ENCODE results near the gene S100A16.
"Not testable (repeated sequence)": the region's sequence is repeated elsewhere in the genome, so short reads cannot be mapped to it uniquely, and the experiment has no call there.

S100A16 gene

DNA sequence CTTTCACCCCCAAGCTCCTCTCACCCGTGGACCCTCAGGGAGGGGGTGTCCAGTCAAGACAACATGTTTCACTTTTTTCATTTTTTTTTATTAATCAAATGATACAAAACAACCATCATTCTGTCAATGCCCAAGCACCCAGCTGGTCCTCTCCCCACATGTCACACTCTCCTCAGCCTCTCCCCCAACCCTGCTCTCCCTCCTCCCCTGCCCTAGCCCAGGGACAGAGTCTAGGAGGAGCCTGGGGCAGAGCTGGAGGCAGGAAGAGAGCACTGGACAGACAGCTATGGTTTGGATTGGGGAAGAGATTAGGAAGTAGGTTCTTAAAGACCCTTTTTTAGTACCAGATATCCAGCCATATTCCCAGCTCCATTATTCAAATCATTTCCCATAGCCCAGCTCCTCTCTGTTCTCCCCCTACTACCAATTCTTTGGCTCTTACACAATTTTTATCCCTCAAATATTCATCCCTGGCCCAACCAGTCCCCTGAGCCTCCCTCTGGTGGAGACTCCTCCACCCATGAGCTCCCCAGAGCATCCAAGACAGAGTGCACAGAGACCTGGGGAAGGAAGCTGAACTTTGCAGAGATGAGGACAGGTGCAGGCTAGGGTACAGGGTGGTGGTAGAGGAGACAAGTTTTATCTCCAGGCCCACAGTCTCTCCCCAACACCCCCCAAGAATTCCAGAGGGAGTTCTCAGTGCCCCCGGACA lies 1.4 kb upstream of the S100A16 start:
- no peak for FAIRE-seq

DNA sequence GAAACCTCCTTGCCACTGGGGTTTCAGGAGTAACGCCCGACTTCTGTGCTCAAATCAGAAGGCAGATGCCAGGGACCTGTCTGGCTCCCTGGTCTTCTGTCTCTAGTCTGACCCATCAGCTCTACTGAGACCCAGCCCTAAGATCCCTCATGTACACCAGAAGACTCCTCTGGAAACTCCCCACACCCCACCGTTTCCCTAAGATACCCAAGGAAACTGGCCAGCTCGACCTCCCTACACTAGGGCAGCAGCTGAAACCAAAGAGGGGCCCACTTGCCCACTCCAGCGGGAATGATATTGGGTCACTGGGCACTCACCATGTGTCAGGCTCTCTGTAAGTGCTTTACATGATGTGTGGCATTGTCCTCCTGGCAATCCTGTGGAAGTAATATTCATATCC lies 469 bp upstream of the S100A16 start:
- no peak for FAIRE-seq

DNA sequence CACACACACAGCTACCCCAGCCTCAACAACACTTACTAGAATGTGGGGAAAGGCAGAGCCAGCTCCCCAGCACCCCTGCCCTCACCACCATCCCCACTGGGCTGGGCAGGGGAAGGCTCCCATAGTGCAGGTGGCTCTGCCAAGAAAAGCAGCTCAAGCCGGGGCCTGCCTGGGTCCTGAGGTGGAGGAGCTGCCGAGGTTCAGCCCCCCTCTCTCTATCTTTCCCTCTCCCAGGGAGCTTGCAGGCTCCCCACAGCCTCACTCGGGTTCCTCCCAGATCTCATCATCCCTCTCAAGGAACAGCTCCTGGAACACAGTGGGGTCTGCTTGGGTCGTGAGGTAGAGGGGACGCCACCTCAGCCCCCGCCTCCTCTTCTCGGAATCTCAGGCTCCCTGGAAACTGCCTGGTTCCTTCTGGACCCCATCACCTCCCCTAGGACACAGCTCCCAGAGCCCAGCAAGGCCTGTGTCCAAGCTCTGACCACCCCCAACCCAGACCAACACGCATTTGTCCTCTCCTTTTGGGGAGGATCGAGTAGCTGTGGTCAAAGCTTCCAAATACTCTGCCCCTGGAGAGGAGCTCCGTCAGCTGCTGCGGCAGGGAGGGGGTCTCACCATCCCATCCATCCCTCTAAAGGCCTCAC lies 704 bp downstream of the S100A16 start:
- no peak for FAIRE-seq

DNA sequence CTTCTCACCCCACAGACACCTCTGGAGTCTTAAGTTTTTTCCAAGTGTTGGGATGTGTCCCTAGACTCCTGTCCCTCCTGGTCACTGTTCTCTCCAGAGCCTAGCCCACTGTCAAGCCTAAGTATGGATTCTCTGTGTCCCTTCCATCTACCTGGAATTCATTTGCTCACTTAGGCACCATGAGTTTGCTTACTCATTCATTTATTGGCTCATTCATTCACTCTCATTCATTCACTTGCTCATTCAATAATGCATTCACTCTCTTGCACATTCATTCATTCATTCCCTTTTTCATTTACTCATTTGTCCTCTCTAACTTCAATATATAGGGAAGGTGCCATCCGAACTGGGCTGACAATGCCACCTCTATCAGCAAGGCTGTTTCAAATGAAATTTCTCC lies 1.6 kb downstream of the S100A16 start:
- FAIRE-seq, result no peak

DNA sequence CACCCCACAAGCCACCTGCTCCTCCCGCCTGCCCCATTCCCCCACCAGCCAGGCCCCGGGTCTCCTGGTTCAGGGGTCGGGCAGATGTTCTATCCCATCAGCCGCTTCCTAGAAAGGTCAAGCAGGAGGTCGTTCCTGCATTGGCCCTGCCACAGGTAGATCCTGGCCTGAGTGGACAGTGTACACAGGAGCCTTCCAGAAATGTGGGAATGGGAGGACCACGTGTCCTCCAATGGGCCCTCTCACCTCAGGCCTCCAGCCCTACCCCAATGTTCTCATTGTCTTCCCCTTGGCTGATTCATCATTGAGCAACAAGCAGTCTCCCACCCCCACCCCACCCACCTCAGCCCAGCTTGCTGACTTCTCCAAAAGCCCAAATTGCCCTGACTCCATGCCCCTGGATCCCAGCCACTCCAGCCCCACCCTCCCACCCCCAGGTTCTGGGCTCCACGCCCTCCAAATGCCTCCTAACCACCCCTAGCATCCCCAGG lies 2.1 kb downstream of the S100A16 start:
- FAIRE-seq, result no peak

DNA sequence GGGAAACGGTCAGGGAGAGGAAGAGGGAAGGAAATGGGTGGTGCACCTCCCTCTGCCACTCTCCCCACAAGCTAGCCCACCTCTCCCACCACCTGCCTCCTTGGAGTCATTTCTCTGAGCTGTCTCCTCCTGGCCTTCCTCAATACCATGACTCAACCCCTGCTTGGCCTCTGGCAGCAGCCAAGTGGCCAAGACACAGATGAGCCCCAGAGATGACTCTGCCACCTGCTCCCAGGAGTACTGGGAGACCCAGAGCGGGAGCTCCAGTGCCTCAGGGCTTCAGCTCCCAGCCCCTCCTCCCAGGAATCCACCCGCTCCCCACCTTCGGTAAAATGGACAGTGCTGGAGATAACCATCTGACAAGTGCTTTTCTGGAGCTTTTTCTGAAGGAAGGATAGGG lies 2.6 kb downstream of the S100A16 start:
- FAIRE-seq, result no peak

DNA sequence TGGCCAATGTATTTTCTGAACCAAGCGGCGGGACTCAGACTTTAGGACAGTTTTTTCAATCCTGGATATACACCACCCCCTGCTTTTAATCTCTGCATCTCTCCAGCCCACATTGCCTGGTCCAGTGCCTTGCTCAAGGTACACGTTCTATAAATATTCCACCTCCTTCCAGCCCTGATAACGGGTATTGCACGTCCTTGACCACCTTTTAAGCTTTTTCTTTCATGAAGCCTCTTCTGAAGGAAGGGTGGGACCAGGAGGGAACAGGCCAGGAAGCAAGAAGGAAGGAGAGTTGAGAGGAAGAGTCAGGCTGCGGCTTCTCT lies 3.4 kb downstream of the S100A16 start:
- no peak for FAIRE-seq

DNA sequence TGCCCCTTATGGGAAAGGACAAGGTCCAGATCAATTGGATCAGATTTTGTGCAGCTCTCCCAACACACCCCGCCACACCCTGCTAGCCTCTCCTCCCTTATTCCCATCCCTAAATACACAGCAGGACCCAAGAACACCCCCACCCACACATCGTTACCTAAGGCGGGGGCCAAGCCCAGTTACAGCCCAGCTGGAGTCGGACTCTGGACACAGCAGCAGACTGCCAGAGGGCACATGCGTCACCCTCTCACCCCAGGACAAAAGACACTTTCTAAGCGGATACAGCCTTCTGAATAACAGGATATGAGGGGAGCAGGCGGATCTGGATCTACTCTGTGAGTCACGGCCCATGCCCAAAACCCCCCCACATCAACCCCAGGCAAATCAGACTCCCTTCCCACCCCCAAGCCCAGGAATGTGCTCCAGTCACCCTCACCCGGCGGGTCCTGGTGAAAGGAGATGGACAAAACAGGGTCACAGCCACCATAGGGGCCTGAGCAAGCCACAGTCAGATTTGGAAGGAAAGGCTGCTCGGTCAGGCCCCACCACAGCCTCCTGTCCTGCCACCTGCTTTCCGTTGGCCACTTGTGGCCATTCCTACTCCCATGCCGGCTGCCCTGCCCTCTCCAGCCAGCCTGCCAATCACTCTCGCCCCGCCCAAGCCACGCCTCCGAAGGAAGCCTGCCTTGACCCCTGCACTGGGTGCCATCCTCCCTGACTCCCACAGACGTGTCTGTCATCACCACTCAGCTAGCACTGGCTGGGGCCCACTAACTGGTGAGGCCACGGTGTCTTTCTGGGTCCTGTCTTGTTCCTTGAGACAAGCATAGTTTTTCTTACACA lies 4.0 kb downstream of the S100A16 start:
- no peak for FAIRE-seq

DNA sequence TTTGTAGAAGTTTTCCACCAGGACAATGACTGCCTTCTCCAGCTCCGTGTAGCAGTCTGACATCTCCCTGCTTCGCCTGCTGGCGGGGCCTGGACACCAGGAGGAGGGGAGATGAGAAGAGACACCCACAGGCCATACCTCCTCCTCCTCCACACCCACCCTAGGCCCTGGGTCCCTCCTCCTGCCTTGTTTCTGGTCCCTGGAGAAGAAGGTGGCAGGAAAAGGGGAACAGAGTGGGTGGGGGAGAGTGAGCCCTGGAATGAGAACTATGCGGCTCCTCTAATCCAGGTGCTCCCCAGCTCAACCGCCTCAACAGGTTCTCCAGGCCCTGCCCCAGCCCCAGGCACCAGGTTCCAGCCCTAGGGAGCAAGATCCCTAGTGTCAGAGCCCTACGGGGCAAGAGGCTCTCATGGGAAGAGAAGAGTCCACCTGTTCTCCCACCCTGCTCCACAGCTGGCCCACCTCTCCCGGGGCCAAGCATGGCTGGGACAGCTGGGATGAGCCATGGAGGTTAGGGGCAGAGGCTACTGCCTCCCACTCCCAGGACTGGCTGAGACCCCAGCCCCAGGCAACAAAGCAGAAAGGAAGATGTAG lies 4.8 kb downstream of the S100A16 start:
- FAIRE-seq, result no peak

DNA sequence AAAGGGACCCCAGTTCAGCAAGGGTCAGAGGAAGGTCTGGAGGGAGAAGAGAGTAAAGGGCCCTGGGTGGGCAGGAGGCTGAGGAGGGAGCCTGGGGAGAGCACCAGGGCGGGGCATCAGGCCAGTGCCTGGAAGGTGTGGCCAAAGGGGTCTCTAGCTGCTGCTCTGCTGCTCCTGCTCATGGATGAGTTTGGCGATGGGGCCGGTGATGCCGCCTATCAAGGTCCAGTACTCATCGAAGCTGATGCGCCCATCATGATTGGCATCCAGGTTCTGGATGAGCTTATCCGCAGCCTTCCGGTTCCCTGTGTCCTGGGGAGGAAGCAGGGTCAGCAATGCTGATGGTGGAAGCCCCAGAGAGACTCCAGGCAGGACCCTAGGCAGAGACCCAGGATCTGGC lies 5.6 kb downstream of the S100A16 start:
- FAIRE-seq, result no peak

DNA sequence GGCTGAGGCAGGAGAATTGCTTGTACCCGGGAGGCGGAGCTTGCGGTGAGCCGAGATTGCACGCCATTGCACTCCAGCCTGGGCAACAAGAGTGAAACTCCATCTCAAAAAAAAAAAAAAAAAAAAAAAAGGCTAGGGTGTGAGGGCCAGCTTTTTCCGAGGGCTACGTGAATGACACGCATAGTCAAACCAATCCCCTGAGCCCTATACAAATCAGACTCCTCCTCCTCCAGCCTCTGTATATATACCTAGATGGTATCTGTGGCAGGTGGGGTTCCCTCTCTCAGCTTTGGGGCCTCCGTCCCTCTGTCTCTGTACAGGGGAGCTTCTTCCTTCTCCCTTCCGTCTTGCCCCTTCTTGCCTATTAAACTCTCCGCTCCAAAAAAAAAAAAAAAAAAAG lies 6.7 kb downstream of the S100A16 start:
- no peak for FAIRE-seq

DNA sequence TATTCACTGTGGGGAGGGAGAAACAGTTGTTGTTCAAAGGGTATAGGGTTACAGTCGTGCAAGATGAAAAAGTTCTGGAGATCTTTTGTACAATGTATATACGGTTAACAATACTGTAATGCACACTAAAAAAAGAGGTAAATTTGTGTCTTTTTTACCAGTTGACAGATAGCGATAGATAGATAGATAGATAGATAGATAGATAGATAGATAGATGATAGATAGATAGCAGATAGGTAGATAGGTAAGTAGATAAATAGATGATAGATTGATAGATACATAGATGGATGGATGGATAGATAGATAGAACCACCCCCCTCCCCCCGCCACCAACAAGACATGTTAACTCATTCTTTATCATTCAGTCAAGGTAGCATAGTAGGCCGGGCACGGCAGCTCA lies 10.2 kb downstream of the S100A16 start:
- no peak for FAIRE-seq

DNA sequence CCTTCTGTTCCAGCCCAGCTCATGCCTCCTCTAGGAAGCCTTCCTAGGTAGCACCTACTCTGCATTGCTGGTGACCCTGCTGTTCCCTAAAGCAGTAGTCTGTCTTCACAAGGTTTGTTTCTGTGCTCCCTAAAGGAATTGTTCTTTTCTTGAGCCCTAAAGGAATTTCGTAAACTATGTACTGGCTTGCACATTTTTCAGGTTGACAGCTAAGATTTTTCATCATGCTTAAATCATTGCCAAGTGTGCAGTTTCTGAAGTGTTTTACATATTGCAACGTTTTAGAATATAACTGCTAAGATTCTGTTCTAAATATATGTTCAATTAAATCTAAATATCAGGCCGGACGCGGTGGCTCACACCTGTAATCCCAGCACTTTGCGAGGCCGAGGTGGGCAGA lies 13.1 kb downstream of the S100A16 start:
- no peak for FAIRE-seq

DNA sequence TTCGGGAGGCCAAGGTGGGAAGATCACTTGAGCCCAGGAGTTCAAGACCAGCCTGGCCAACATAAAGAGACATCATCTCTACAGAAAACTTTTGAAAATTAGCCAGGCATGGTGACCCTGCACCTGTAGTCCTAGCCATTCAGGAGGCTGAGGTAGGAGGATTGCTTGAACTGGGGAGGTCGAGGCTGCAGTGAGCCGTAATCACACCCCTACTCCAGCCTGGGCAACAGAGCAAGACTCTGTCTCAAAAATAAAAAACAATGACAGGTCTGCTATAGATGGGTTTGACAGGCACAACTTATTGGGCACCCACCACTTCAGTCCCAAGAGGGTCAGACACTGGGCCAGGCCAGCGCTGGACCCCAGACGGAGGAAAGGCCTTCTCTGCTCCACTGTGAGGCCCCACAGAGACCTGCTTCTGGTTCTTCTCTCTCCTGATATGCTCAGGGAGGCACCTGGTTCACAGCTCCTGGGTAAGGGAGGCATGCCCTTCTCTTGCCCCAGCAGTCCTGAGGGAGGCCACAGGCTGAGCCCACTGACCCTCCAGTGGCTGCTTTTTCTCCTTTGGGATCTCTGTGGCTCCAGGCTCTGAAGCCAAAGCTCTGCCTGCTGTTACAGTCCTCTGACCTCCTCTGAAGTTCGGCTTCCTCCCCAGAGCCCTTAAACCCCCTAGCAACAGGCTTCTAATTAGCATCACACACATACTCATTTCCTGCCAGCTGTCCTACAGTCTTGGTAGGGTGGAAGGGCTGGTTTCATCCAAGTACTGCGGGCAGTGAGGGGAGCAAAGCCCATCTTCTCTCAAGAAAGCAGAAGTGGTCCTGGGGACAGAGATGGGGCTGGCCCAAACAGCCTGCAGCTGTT lies 14.4 kb downstream of the S100A16 start:
- FAIRE-seq, result no peak

DNA sequence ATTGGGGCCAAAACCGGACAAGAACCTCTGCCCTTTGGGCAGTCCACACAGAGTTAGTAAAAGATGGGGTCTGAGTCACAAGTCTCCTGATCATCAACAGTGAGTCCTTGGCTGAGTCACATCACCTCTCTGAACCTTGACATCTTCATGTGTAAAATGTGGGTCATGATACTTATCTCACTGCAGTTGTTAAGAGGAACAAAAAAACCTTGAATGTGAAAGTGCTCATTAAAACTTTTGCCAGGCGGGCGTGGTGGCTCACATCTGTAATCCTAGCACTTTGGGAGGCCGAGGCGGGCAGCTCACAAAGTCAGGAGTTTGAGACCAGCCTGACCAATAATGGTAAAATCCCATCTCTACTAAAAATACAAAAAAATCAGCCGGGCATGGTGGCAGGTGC lies 15.7 kb downstream of the S100A16 start:
- FAIRE-seq, result no peak

DNA sequence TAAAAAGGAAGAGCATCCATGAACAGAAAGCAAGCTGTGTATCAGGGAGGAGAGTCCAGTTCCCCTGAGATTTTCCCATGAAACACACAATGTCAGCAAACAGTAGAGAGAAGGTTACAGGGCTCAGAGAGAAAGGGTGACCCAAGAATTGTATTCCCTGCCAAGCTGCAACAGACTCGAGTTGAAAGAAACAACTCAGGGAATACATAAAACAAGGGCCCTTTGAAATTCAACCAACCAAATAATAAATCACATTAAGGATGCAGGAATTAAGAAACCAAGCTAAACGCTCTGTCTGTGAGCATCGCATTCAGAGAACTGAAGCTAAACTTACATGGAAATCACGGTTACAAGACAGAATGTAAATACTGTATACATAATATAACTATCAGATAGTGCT lies 20.2 kb downstream of the S100A16 start:
- FAIRE-seq, result no peak

DNA sequence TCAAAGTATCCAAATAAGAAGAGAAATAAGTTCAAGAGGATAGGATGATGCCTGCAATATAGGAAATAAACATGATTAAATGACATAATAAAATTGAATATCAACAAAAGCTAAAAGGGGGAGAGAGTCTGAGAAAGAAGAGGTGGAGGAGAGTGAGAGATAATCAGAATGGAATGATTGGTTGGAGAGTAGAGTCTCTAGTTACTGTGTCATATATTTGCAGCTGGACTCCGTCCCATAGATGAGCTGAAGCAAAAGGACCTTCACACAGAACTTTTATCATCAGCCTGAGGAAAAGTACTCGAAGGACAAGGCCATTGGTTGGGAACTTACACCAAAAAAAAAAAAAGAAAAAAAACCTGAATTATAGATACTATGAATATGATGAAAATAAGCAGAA lies 24.5 kb downstream of the S100A16 start:
- FAIRE-seq, result no peak

DNA sequence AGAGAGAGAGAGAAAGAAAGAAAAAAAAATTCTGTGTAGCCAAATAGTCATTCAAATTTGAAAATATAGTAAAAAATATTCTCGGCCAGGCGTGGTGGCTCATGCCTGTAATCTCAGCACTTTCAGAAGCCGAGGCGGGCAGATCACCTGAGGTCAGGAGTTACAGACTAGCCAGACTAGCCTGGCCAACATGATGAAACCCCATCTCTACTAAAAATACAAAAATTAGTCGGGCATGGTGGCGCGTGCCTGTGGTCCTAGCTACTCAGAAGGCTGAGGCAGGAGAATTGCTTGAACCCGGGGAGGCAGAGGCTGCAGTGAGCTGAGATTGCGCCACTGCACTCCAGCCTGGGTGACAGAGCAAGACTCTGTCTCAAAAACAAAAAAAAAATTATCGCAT lies 24.9 kb downstream of the S100A16 start:
- not testable (repeated sequence) for FAIRE-seq

DNA sequence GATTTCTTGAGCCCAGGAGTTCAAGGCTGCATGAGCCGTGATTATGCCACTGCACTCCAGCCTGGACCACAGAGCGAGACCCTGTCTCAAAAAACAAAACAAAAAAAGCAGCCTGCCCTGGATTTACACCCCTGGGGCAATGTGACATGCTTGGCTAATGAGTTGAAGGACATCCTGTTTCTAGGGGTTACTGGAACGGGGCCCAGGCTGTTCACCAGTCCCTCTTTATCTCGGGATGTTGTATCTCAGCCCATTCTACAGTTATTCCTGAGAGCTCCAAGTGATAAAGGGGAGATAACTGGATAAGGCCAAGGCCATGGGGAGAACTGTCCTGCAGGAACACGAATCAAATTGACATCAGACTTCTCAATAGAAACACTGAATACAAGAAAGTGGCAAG lies 25.6 kb downstream of the S100A16 start:
- FAIRE-seq, result no peak

DNA sequence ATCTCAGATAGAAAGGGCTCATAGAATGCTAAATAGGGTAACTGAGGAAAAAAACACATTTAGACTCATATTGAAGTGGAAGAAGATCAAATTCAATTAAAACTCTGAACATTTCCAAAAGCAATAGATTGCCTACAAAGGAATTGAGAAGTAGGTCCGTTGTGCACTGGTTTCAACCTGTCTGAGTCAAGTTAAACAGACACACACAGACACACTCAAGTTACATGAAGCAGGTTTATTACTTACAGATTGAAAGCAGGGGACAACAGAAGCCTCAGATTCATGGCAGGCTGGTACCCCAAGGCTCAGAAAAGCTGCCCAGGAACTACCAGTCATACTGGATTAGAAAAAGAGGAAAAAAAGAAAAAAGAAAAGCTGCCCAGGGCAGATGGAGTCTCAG lies 26.6 kb downstream of the S100A16 start:
- no peak for FAIRE-seq

DNA sequence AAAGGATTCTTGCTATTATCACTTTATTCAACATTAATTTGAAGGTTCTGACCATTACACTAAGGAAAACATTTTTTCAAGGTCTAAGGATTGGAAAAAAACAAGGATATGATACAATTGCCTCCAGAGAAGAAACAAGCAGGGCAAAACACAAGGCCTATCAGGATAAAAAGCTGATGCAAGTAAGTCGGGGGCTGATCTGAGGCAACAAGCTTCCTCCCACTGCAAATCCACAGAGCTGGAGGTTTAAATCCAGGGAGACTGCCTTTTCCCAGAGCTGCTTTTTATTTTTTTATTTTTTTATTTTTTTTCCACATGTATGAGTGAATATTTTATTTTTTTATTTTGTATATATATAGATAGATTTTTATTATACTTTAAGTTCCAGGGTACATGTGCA lies 27.9 kb downstream of the S100A16 start:
- no peak for FAIRE-seq

DNA sequence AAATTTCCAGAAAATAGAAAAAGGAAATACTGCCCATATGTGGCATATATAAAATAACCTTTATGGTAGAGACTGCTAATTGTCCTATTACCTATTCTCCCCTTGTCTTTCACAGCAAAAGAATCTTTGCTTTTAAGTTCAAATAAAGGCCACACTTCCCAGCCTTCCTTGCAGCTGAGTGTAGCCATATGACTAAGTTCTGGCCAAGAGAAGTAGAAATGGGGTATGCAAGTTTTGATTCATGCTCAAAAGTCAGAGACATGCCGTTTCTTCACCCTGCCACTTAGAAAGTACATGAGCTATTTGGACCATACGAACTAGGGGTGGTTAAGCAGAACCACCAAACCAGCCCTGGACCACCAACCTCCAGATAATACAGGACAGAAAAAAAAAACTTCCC lies 29.0 kb downstream of the S100A16 start:
- no peak for FAIRE-seq

DNA sequence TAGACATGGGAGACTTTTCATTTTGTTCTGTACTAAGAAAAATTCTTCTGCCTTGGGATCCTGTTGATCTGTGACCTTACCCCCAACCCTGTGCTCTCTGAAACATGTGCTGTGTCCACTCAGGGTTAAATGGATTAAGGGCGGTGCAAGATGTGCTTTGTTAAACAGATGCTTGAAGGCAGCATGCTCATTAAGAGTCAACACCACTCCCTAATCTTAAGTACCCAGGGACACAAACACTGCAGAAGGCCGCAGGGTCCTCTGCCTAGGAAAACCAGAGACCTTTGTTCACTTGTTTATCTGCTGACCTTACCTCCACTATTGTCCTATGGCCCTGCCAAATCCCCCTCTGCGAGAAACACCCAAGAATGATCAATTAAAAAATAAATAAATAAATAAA lies 29.4 kb downstream of the S100A16 start:
- not testable (repeated sequence) for FAIRE-seq
